T-cell (primary cell): Measurements from ENCODE around the gene CCDC12. TPM values are rescaled to one million over a fixed set of nuclear protein-coding genes. Genes with fewer than 3 reads are reported as not detected.

ENCODE experiments used
- ATAC-seq, 4 experiments: fragments of 200-7000 bp in 3 of 4; fragments of 150-1000 bp in 1 of 4; cut with Tn5 transposase; replicated peaks in 1 of 4; 1 replicate in 3 of 4; 2 replicates in 1 of 4; pipeline ENCODE4 v1.10.0; 2021; ENCODE audit warnings: moderate library complexity in 3 of 4, mild to moderate bottlenecking in 2 of 4, moderate number of reproducible peaks in 1 of 4
- CTCF ChIA-PET, 2 donors: fragments of 300-600 bp; sonication (Branson Sonifier 250); formaldehyde crosslinking; loops; one replicate each; lab custom pipeline; 2022; ENCODE audit warnings: antibody characterized with exemption in 2 of 2; lab: Charles Lee
- POLR2A ChIA-PET, 2 donors: fragments of 300-600 bp; sonication (Branson Sonifier 250); formaldehyde crosslinking; loops; one replicate each; lab custom pipeline; 2022; ENCODE audit warnings: antibody characterized with exemption in 2 of 2; lab: Charles Lee
- DNase-seq, 35 experiments: peaks; one replicate each; pipeline versions ENCODE4 v3.0.0 to v3.0.0-alpha.2; 2013 to 2023
- H3K27ac ChIP-seq: one replicate; pipeline ENCODE4 v1.5.1; 2013; ENCODE audit warnings: low read length
- H3K27me3 ChIP-seq, 2 experiments: replicated peaks in 1 of 2; 1 replicate in 1 of 2; 2 replicates in 1 of 2; pipeline versions ENCODE4 v1.6.1 to v1.7.0; 2013; ENCODE audit warnings: low read length in 1 of 2, mixed read lengths in 1 of 2; ENCODE audit not compliant: control insufficient read depth in 2 of 2, insufficient read depth in 2 of 2; ENCODE audit errors: extremely low read depth in 1 of 2
- H3K36me3 ChIP-seq, 2 donors: 1 replicate in 1 of 2; 2 replicates in 1 of 2; pipeline versions ENCODE4 v1.6.1 to v1.7.0; 2013; ENCODE audit warnings: low read length in 1 of 2; ENCODE audit not compliant: control insufficient read depth in 2 of 2, insufficient read depth in 1 of 2; ENCODE audit errors: extremely low read depth in 1 of 2
- H3K4me1 ChIP-seq, 2 experiments: 1 replicate in 1 of 2; 2 replicates in 1 of 2; pipeline versions ENCODE4 v1.6.1 to v1.7.0; 2013; ENCODE audit warnings: low read length in 2 of 2, mixed read lengths in 1 of 2; ENCODE audit not compliant: insufficient read depth in 2 of 2, control insufficient read depth in 1 of 2; ENCODE audit errors: extremely low read depth in 1 of 2
- H3K4me3 ChIP-seq, 2 donors: 1 replicate in 1 of 2; 2 replicates in 1 of 2; pipeline versions ENCODE4 v1.5.1 to v1.7.0; 2013; ENCODE audit warnings: mild to moderate bottlenecking in 2 of 2, low read length in 1 of 2, moderate library complexity in 1 of 2; ENCODE audit not compliant: control insufficient read depth in 1 of 2; ENCODE audit errors: extremely low read depth in 1 of 2
- H3K9me3 ChIP-seq: 2 replicates; pipeline ENCODE4 v1.7.0; 2013
- H3K27ac Mint-ChIP-seq, 2 donors: one replicate each; pipeline ENCODE4 v1.8.0; 2020 to 2021; ENCODE audit warnings: mild to moderate bottlenecking in 2 of 2, mixed read lengths in 2 of 2
- H3K27me3 Mint-ChIP-seq, 2 donors: one replicate each; pipeline ENCODE4 v1.8.0; 2021 to 2022; ENCODE audit warnings: mixed read lengths in 2 of 2
- H3K36me3 Mint-ChIP-seq: one replicate; pipeline ENCODE4 v1.8.0; 2021; ENCODE audit warnings: mixed read lengths
- H3K4me1 Mint-ChIP-seq, 3 donors: one replicate each; pipeline ENCODE4 v1.8.0; 2020 to 2022; ENCODE audit warnings: mixed read lengths in 3 of 3, mild to moderate bottlenecking in 1 of 3
- H3K4me3 Mint-ChIP-seq, 3 donors: one replicate each; pipeline ENCODE4 v1.8.0; 2020 to 2022; ENCODE audit warnings: mild to moderate bottlenecking in 3 of 3, mixed read lengths in 3 of 3, moderate library complexity in 3 of 3
- H3K9me3 Mint-ChIP-seq, 3 donors: one replicate each; pipeline ENCODE4 v1.8.0; 2020 to 2022; ENCODE audit warnings: mixed read lengths in 3 of 3
- WGBS: methylation state at CpG from one replicate; pipeline ENCODE4 v1.1.5; 2013; ENCODE audit warnings: missing lambda C conversion rate; ENCODE audit not compliant: insufficient coverage; 5-methylcytosine and 5-hydroxymethylcytosine counted together
- total RNA-seq, 35 experiments: library from RNA in 6 of 35; stranded (reverse) in 6 of 35; fragments of 120-200 nt in 1 of 35; gene quantifications; one replicate each; pipeline versions ENCODE4 v1.2.1 to v1.2.4 and lab custom pipeline; 2013 to 2026

The CCDC12 gene
- total RNA-seq, 5 donors from 2014 or later (not counting 1 experiment from before 2014, with no cell fraction given) = 66.5 to 78.4 (median 72.8) TPM

GRCh38 chr3:46923559-46924350 lies 52.8 kb downstream of the CCDC12 start:
- no peaks in the 10 kb centered on the region for H3K9me3 ChIP-seq
- 58% methylated on average over 6 of the region's 11 CpGs for WGBS
- Mint-ChIP-seq H3K27ac (no peak overlapping the region), H3K4me1 (peaks cover 35 to 46% (median 36%) of the 10 kb centered on the region in 3 donors), H3K4me3 (no peak overlapping the region), H3K27me3 (no peaks in the 10 kb centered on the region), H3K9me3 (peaks cover 0 to 6% (median 3%) of the 10 kb centered on the region in 3 donors), H3K36me3 (peaks cover 64% of the 10 kb centered on the region)
- POLR2A ChIA-PET = no interaction called here
- no peak overlapping the region for H3K4me3 ChIP-seq
- H3K4me1 ChIP-seq = peaks cover 7 to 50% of the 10 kb centered on the region in 2 experiments
- ATAC-seq (peak in 2 of 4 experiments; percentile 38 to 52), DNase-seq (peak in 22 of 35 experiments; percentile 14 to 59 (median 28))
- H3K27ac ChIP-seq = no peak overlapping the region
- H3K27me3 ChIP-seq = no peaks in the 10 kb centered on the region
- peaks cover 26 to 71% of the 10 kb centered on the region in 2 donors for H3K36me3 ChIP-seq
- CTCF ChIA-PET = interaction anchor here (0.6 to 1.6 kb wide), 3 partner anchors 24 to 685 kb away, joined by 3 read pairs; no protein-coding TSS in a partner anchor

GRCh38 chr3:46922871-46923558 lies 53.5 kb downstream of the CCDC12 start:
- DNase-seq (no peak), ATAC-seq (no peak)
- no peak overlapping the region for H3K27ac ChIP-seq

GRCh38 chr3:46922426-46922825 lies 54.1 kb downstream of the CCDC12 start:
- Histone ChIP-seq H3K9me3 (no peaks in the 10 kb centered on the region), H3K27ac (no peak overlapping the region), H3K27me3 (no peaks in the 10 kb centered on the region), H3K4me1 (peaks cover 5 to 40% of the 10 kb centered on the region in 2 experiments), H3K4me3 (no peak overlapping the region), H3K36me3 (peaks cover 26 to 82% of the 10 kb centered on the region in 2 donors)
- CTCF ChIA-PET = no interaction called here
- Mint-ChIP-seq H3K4me1 (peaks cover 22 to 33% (median 25%) of the 10 kb centered on the region in 3 donors), H3K36me3 (peaks cover 69% of the 10 kb centered on the region), H3K27me3 (no peaks in the 10 kb centered on the region), H3K4me3 (no peak overlapping the region), H3K9me3 (peaks cover 0 to 3% (median 2%) of the 10 kb centered on the region in 3 donors), H3K27ac (no peak overlapping the region)
- POLR2A ChIA-PET = interaction anchor here in 1 of 2 donors (0.6 kb wide), 1 partner anchor 16 kb away, joined by 3 read pairs; no protein-coding TSS in a partner anchor
- 95% methylated on average over 4 of the region's 4 CpGs for WGBS
- no peak for DNase-seq
- ATAC-seq = no peak

More at GRCh38 chr3:46922871-46923558, 53.5 kb downstream of the CCDC12 start:
- Mint-ChIP-seq H3K4me3 (no peak overlapping the region), H3K27me3 (no peaks in the 10 kb centered on the region), H3K36me3 (peaks cover 64% of the 10 kb centered on the region), H3K27ac (no peak overlapping the region), H3K9me3 (no peaks in the 10 kb centered on the region), H3K4me1 (peaks cover 28 to 39% (median 28%) of the 10 kb centered on the region in 3 donors)
- Histone ChIP-seq H3K9me3 (no peaks in the 10 kb centered on the region), H3K27me3 (no peaks in the 10 kb centered on the region), H3K4me1 (peaks cover 7 to 45% of the 10 kb centered on the region in 2 experiments), H3K36me3 (peaks cover 26 to 77% of the 10 kb centered on the region in 2 donors), H3K4me3 (no peak overlapping the region)
- WGBS = 98% methylated on average over 9 of the region's 16 CpGs
- POLR2A ChIA-PET = interaction anchor here in 1 of 2 donors (0.6 kb wide), 1 partner anchor 16 kb away, joined by 3 read pairs; no protein-coding TSS in a partner anchor
- CTCF ChIA-PET = interaction anchor here in 1 of 2 donors (0.6 to 1.6 kb wide), 3 partner anchors 25 to 177 kb away, joined by 3 to 6 read pairs (median 3); no protein-coding TSS in a partner anchor

- H3K27ac Mint-ChIP-seq = no peak overlapping the region
- DNase-seq = no peak
- Histone ChIP-seq H3K27me3 (no peaks in the 10 kb centered on the region), H3K27ac (no peak overlapping the region), H3K36me3 (peaks cover 26 to 86% of the 10 kb centered on the region in 2 donors), H3K4me1 (peaks cover 5 to 34% of the 10 kb centered on the region in 2 experiments), H3K4me3 (no peak overlapping the region), H3K9me3 (no peaks in the 10 kb centered on the region)
- ATAC-seq = no peak
- ChIA-PET CTCF (no interaction called here), POLR2A (no interaction called here)
- no peaks in the 10 kb centered on the region for H3K27me3 Mint-ChIP-seq
- no peak overlapping the region for H3K4me3 Mint-ChIP-seq
- H3K36me3 Mint-ChIP-seq = peaks cover 68% of the 10 kb centered on the region
- WGBS = 100% methylated on average over 4 of the region's 7 CpGs
- peaks cover 0 to 3% (median 2%) of the 10 kb centered on the region in 3 donors for H3K9me3 Mint-ChIP-seq
- H3K4me1 Mint-ChIP-seq = peaks cover 17 to 27% (median 20%) of the 10 kb centered on the region in 3 donors
Observed at GRCh38 chr3:46921871-46922271, 54.7 kb downstream of the CCDC12 start.

GRCh38 chr3:46921041-46921440 lies 55.5 kb downstream of the CCDC12 start:
- no peak for DNase-seq
- peaks cover 22 to 80% of the 10 kb centered on the region in 2 donors for H3K36me3 ChIP-seq
- WGBS = 100% methylated on average over 1 of the region's 4 CpGs
- Mint-ChIP-seq H3K36me3 (peaks cover 72% of the 10 kb centered on the region), H3K4me3 (no peak overlapping the region), H3K4me1 (peaks cover 9 to 23% (median 12%) of the 10 kb centered on the region in 3 donors), H3K27ac (no peak overlapping the region), H3K27me3 (no peaks in the 10 kb centered on the region), H3K9me3 (peaks cover 0 to 3% (median 2%) of the 10 kb centered on the region in 3 donors)
- H3K27ac ChIP-seq = no peak overlapping the region
- no peaks in the 10 kb centered on the region for H3K9me3 ChIP-seq
- peaks cover 0 to 26% of the 10 kb centered on the region in 2 experiments for H3K4me1 ChIP-seq
- ChIA-PET POLR2A (no interaction called here), CTCF (no interaction called here)
- no peaks in the 10 kb centered on the region for H3K27me3 ChIP-seq
- H3K4me3 ChIP-seq = no peak overlapping the region
- ATAC-seq = no peak

- WGBS = 100% methylated on average over 3 of the region's 4 CpGs
- Mint-ChIP-seq H3K36me3 (peaks cover 60% of the 10 kb centered on the region), H3K9me3 (peaks cover 0 to 3% (median 2%) of the 10 kb centered on the region in 3 donors), H3K27me3 (no peaks in the 10 kb centered on the region), H3K27ac (no peak overlapping the region), H3K4me1 (peaks cover 7 to 20% (median 12%) of the 10 kb centered on the region in 3 donors), H3K4me3 (no peak overlapping the region)
- Histone ChIP-seq H3K4me1 (peaks cover 0 to 15% of the 10 kb centered on the region in 2 experiments), H3K27ac (no peak overlapping the region), H3K9me3 (no peaks in the 10 kb centered on the region), H3K27me3 (no peaks in the 10 kb centered on the region), H3K4me3 (no peak overlapping the region), H3K36me3 (peaks cover 22 to 57% of the 10 kb centered on the region in 2 donors)
- DNase-seq (no peak), ATAC-seq (no peak)
- POLR2A ChIA-PET = no interaction called here
- CTCF ChIA-PET = interaction anchor here (0.6 to 1.5 kb wide), 2 partner anchors 9 to 315 kb away, joined by 3 to 4 read pairs; no protein-coding TSS in a partner anchor
Observed at GRCh38 chr3:46918634-46919033, 57.9 kb downstream of the CCDC12 start.
